H54 (cell line): ENCODE data around the gene STPG3.

Experiments
- DNase-seq: peaks from one replicate; pipeline ENCODE4 v3.0.0; 2011; ENCODE audit warnings: low spot score, mixed read lengths; ENCODE audit not compliant: insufficient read length
- FAIRE-seq: peaks from 3 replicates; lab custom pipeline; 2011; peaks lifted over from hg19 to GRCh38; lab: Jason Lieb, UNC
- POLR2A ChIP-seq: IDR thresholded peaks from 2 replicates; pipeline ENCODE4 v1.6.1; 2011; ENCODE audit warnings: low read depth, mild to moderate bottlenecking, low read length

STPG3 gene

GRCh38 chr9:137301081-137301947 is 50.2 kb downstream of the STPG3 start:
- no peak for DNase-seq
- TF ChIP-seq POLR2A = peak; percentile 6; the same call in 1 of the 2 replicates

GRCh38 chr9:137302118-137302448 is 51.0 kb downstream of the STPG3 start, which contains the start of gene NRARP:
NRARP (minus strand) TSS chr9:137302271; CDS start chr9:137301928, 343 bp downstream.
- peak; percentile 41; the same call in 1 of the 2 replicates for TF ChIP-seq POLR2A
- FAIRE-seq (no peak), DNase-seq (peak; percentile 91)

More at GRCh38 chr9:137301081-137301947, 50.2 kb downstream of the STPG3 start:
- FAIRE-seq = no peak

GRCh38 chr9:137302449-137303150 is 51.5 kb downstream of the STPG3 start:
- no peak for FAIRE-seq
- TF ChIP-seq POLR2A = no peak
- DNase-seq = peak; percentile 94
